BJ (cell line): ENCODE measurements around the gene ZNF438. TPM values are rescaled to one million over a fixed set of nuclear protein-coding genes. Genes with fewer than 3 reads are reported as not detected.

ENCODE experiments used
- CTCF ChIA-PET: fragments of 350-600 bp; formaldehyde crosslinking; extraction: SDS; loops from one replicate; lab custom pipeline; 2021; ENCODE audit warnings: antibody characterized with exemption, inconsistent platforms; lab: Yijun Ruan, JAX
- POLR2A ChIA-PET: fragments of 300-600 bp; sonication (Branson Sonifier 250); formaldehyde crosslinking; extraction: SDS; loops from one replicate; lab custom pipeline; 2021; ENCODE audit warnings: antibody characterized with exemption; lab: Charles Lee
- DNase-seq: peaks from one replicate; pipeline ENCODE4 v3.0.0-alpha.2; 2011; ENCODE audit warnings: low read depth
- H3K27me3 ChIP-seq: 2 replicates; pipeline ENCODE4 v1.6.0; 2011; ENCODE audit warnings: low read length; ENCODE audit not compliant: control insufficient read depth, insufficient read depth
- H3K36me3 ChIP-seq: 2 replicates; pipeline ENCODE4 v1.5.1; 2011; ENCODE audit warnings: low read length; ENCODE audit not compliant: control insufficient read depth, insufficient read depth
- H3K4me3 ChIP-seq: 2 replicates; pipeline ENCODE4 v1.5.1; 2011; ENCODE audit warnings: low read depth, mild to moderate bottlenecking, control low read depth, low read length
- CTCF ChIP-seq: IDR thresholded peaks from 2 replicates; pipeline ENCODE4 v1.5.1; 2011; ENCODE audit warnings: low read depth, mild to moderate bottlenecking, control low read depth, inconsistent platforms, low read length, moderate library complexity; ENCODE audit not compliant: insufficient read depth
- polyA plus RNA-seq: library from polyadenylated mRNA; depleted of rRNA; stranded (reverse); fragments of >200 nt; gene quantifications from 2 replicates; pipeline ENCODE4 v1.2.3, GENCODE V29; 2011

The ZNF438 gene
- polyA plus RNA-seq, 1 experiment: 3.7 TPM

GRCh38 chr10:31023558-31023957, 8.1 kb downstream of the ZNF438 start:
- no peak overlapping the region for H3K4me3 ChIP-seq
- no peaks in the 10 kb centered on the region for H3K27me3 ChIP-seq
- no peak for DNase-seq
- POLR2A ChIA-PET: no interaction called here
- no peak for TF ChIP-seq CTCF
- H3K36me3 ChIP-seq: no peaks in the 10 kb centered on the region
- CTCF ChIA-PET: no interaction called here

GRCh38 chr10:31020209-31020608, 11.5 kb downstream of the ZNF438 start:
- no peak for TF ChIP-seq CTCF
- CTCF ChIA-PET: interaction anchor here (0.6 kb wide), 1 partner anchor 926 kb away, joined by 3 read pairs; no protein-coding TSS in a partner anchor
- POLR2A ChIA-PET: no interaction called here

GRCh38 chr10:31018962-31019361, 12.7 kb downstream of the ZNF438 start:
- H3K36me3 ChIP-seq: no peaks in the 10 kb centered on the region
- DNase-seq: no peak
- CTCF ChIA-PET: no interaction called here
- H3K27me3 ChIP-seq: no peaks in the 10 kb centered on the region
- no peak for TF ChIP-seq CTCF
- POLR2A ChIA-PET: no interaction called here
- no peak overlapping the region for H3K4me3 ChIP-seq

More at GRCh38 chr10:31020209-31020608, 11.5 kb downstream of the ZNF438 start:
- Histone ChIP-seq H3K27me3 (no peaks in the 10 kb centered on the region), H3K4me3 (no peak overlapping the region), H3K36me3 (no peaks in the 10 kb centered on the region)
- no peak for DNase-seq

GRCh38 chr10:31018356-31018750, 13.3 kb downstream of the ZNF438 start:
- ChIA-PET CTCF (interaction anchor here (0.8 kb wide), 1 partner anchor 9 kb away, joined by 3 read pairs; no protein-coding TSS in a partner anchor), POLR2A (interaction anchor here (0.5 kb wide), 1 partner anchor 234 kb away, joined by 4 read pairs; no protein-coding TSS in a partner anchor)
- DNase-seq: no peak
- Histone ChIP-seq H3K36me3 (no peaks in the 10 kb centered on the region), H3K27me3 (no peaks in the 10 kb centered on the region), H3K4me3 (no peak overlapping the region)
- no peak for TF ChIP-seq CTCF

GRCh38 chr10:31017534-31018355, 13.9 kb downstream of the ZNF438 start:
- no peak overlapping the region for H3K4me3 ChIP-seq
- H3K27me3 ChIP-seq: no peaks in the 10 kb centered on the region
- ChIA-PET POLR2A (interaction anchor here (0.5 kb wide), 1 partner anchor 233 kb away, joined by 4 read pairs; no protein-coding TSS in a partner anchor), CTCF (interaction anchor here (0.8 kb wide), 1 partner anchor 9 kb away, joined by 3 read pairs; no protein-coding TSS in a partner anchor)
- TF ChIP-seq CTCF: no peak
- no peaks in the 10 kb centered on the region for H3K36me3 ChIP-seq
- no peak for DNase-seq
